ENCODE data around the gene TMEM14B. TPM values are rescaled to one million over a fixed set of nuclear protein-coding genes. Genes with fewer than 3 reads are reported as not detected.

The TMEM14B gene
- total and polyA plus RNA-seq, 9 of the 15 experiments (the other 6 are each of a cell fraction or from before 2014, with no cell fraction given) = 174 to 862 (median 263) TPM

- H3K9me3 ChIP-seq (replicated peaks; ENCODE audit: control insufficient read depth, insufficient read depth, low read depth, low read length) = peaks cover 4% of the 10 kb centered on the region; the same call in 1 of the 2 replicates
- CTCF ChIA-PET (ENCODE audit: low intra/inter-chr PET ratio) = no interaction called here
- H3K27ac ChIP-seq (ENCODE audit: extremely low read depth, low read depth, low read length) = no peak overlapping the region
- H3K9me1 ChIP-seq (ENCODE audit: control insufficient read depth, insufficient read depth, low read length) = no peaks in the 10 kb centered on the region
- POLR2A ChIA-PET = interaction anchor here (1.3 kb wide), 1 partner anchor 19 kb away, joined by 3 read pairs; the partner anchor contains the start of genes C6orf52 and PAK1IP1
- peaks cover 20% of the 10 kb centered on the region for H3K36me3 ChIP-seq (ENCODE audit: control insufficient read depth, insufficient read depth, low read length)
- no peak for ATAC-seq
- H4K20me1 ChIP-seq (replicated peaks; ENCODE audit: control insufficient read depth, insufficient read depth, low read length) = no peaks in the 10 kb centered on the region
- H3K79me2 ChIP-seq (ENCODE audit: control insufficient read depth, insufficient read depth, low read length) = no peaks in the 10 kb centered on the region
- no peak for TF ChIP-seq E2F8 (IDR thresholded peaks at IDR 0.05; ENCODE audit: low read depth, partially characterized antibody)
- TF ChIP-seq RNF219 (CRISPR knock-in tag; IDR thresholded peaks at IDR 0.05) = no peak
- no peak for TF ChIP-seq HLTF (IDR thresholded peaks at IDR 0.05)
- no peak for TF ChIP-seq CCAR2 (IDR thresholded peaks at IDR 0.05; ENCODE audit: low read depth, low read length)
- no peak for TF ChIP-seq ZNF766 (CRISPR knock-in tag; conservative IDR thresholded peaks at IDR 0.05)
- no peak for TF ChIP-seq DLX4 (CRISPR knock-in tag; IDR thresholded peaks at IDR 0.05)
- no peak for TF ChIP-seq PHF21A (IDR thresholded peaks at IDR 0.05; ENCODE audit: borderline replicate concordance, low read depth)
- no peak for TF ChIP-seq ZNF311 (CRISPR knock-in tag; IDR thresholded peaks at IDR 0.05)
- no peak for TF ChIP-seq ZNF778 (CRISPR knock-in tag; IDR thresholded peaks at IDR 0.05)
- TF ChIP-seq CTCFL (IDR thresholded peaks at IDR 0.05; ENCODE audit: borderline replicate concordance, insufficient read depth, low read depth, low read length, poor library complexity, severe bottlenecking) = no peak
- no peak for TF ChIP-seq ZNF436 (CRISPR knock-in tag; IDR thresholded peaks at IDR 0.05)
- TF ChIP-seq FOS (IDR thresholded peaks at IDR 0.05; ENCODE audit: extremely low read depth, insufficient read length) = no peak
- TF ChIP-seq NFE2 (IDR thresholded peaks at IDR 0.05; ENCODE audit: low read depth) = no peak
- no peak for TF ChIP-seq RBM25 (IDR thresholded peaks at IDR 0.05; ENCODE audit: low read depth, low read length, severe bottlenecking)
- TF ChIP-seq NRF1 (conservative IDR thresholded peaks at IDR 0.05 in 1 of 2, IDR thresholded peaks at IDR 0.05 in 1 of 2) = no peak
- intact Hi-C loops (cut with micrococcal nuclease) = loop anchor here (5.0 kb wide), 1 partner anchor 33 kb away; the partner anchor contains the start of gene TMEM14B
- no peak overlapping the region for H3K9ac ChIP-seq (ENCODE audit: insufficient read depth in 1 of 2, low read depth in 2 of 2, low read length in 2 of 2)
- no TSS peak for BruUV-seq (replicated peaks)
- no peak overlapping the region for H3K4me3 ChIP-seq
- in situ Hi-C loops (cut with MboI) = no loop called here
- 77% methylated on average over 8 of the region's 8 CpGs for WGBS (ENCODE audit: insufficient coverage, low coverage, missing lambda C conversion rate)
- no peaks in the 10 kb centered on the region for H3K27me3 ChIP-seq (ENCODE audit: control insufficient read depth in 2 of 2, insufficient read depth in 2 of 2, low read length in 2 of 2)
- no peak overlapping the region for H2AFZ ChIP-seq (ENCODE audit: low read depth, low read length)
- no peak for DNase-seq (ENCODE audit: extremely low read depth in 1 of 4, low spot score in 3 of 4)
- no peak overlapping the region for H3K4me2 ChIP-seq (ENCODE audit: insufficient read depth, low read length)
- no peaks in the 10 kb centered on the region for H3K4me1 ChIP-seq (replicated peaks in 1 of 2; ENCODE audit: control insufficient read depth in 2 of 2, insufficient read depth in 2 of 2, low read length in 2 of 2)
- no peak for FAIRE-seq
Measured at GRCh38 chr6:10713962-10714361, 33.6 kb upstream of the TMEM14B start.
